Sigmoid colon (tissue), 7 donors: ENCODE measurements around the gene GUK1. TPM values are rescaled to one million over a fixed set of nuclear protein-coding genes. Genes with fewer than 3 reads are reported as not detected.

Experiments used
- DNase-seq: peaks from one replicate; pipeline ENCODE4 v3.0.0-alpha.2; 2019
- H3K27ac ChIP-seq, 4 donors: fragments of 200-600 bp; sonication (generic); one replicate each; pipeline ENCODE4 v1.5.1; 2016 to 2019; ENCODE audit warnings: mild to moderate bottlenecking in 1 of 4
- H3K27me3 ChIP-seq, 3 donors: fragments of 200-600 bp; sonication (generic); one replicate each; pipeline ENCODE4 v1.5.1; 2019; ENCODE audit warnings: mild to moderate bottlenecking in 1 of 3
- H3K36me3 ChIP-seq, 4 donors: fragments of 200-600 bp; sonication (generic); one replicate each; pipeline ENCODE4 v1.5.1; 2016 to 2019
- H3K4me1 ChIP-seq, 4 donors: fragments of 200-600 bp; sonication (generic); one replicate each; pipeline ENCODE4 v1.5.1; 2017 to 2019
- H3K4me3 ChIP-seq, 4 donors: fragments of 200-600 bp; sonication (generic); one replicate each; pipeline ENCODE4 v1.5.1; 2017 to 2019; ENCODE audit warnings: mild to moderate bottlenecking in 2 of 4, moderate library complexity in 1 of 4
- H3K9me3 ChIP-seq, 4 donors: fragments of 200-600 bp in 3 of 4; sonication (generic) in 3 of 4; one replicate each; pipeline versions ENCODE4 v1.5.1 to v1.6.1; 2013 to 2019
- EP300 ChIP-seq, 4 donors: sonication (generic); formaldehyde crosslinking; IDR thresholded peaks; one replicate each; pipeline ENCODE4 v1.6.1; 2017; ENCODE audit warnings: antibody characterized with exemption in 4 of 4
- POLR2A ChIP-seq, 2 donors: fragments of 450-650 bp; IDR thresholded peaks; one replicate each; pipeline ENCODE4 v1.6.1; 2016; ENCODE audit warnings: antibody characterized with exemption in 2 of 2, mild to moderate bottlenecking in 2 of 2, moderate library complexity in 2 of 2
- POLR2AphosphoS5 ChIP-seq, 4 donors: sonication (generic); formaldehyde crosslinking; IDR thresholded peaks; one replicate each; pipeline ENCODE4 v1.6.1; 2017; ENCODE audit warnings: antibody characterized with exemption in 4 of 4
- WGBS, 2 donors: extraction: QIAGEN DNeasy Blood & Tissue Kit; methylation state at CpG; one replicate each; pipeline ENCODE4 v1.1.7; 2013; 5-methylcytosine and 5-hydroxymethylcytosine counted together
- intact Hi-C: fragments of 100-400 bp; cut with DNase I; formaldehyde crosslinking; loops from one replicate; pipeline ENCODE4 v1.15.1; 2023
- polyA plus RNA-seq, 3 donors: library from polyadenylated mRNA; stranded (reverse); fragments of 200-250 nt; gene quantifications; one replicate each; pipeline ENCODE4 v1.2.3, GENCODE V29; 2013
- total RNA-seq, 4 donors: library from RNA; depleted of rRNA; stranded (reverse); fragments of >200 nt; gene quantifications; one replicate each; pipeline ENCODE4 v1.1.0, GENCODE V29; 2016
- TF ChIP-seq, protein P1 (sequence below), 4 experiments: fragments of 450-650 bp in 3 of 4; fragments of 200-600 bp in 1 of 4; IDR thresholded peaks; one replicate each; pipeline ENCODE4 v1.5.1; 2016 to 2019; ENCODE audit warnings: antibody characterized with exemption in 4 of 4, mild to moderate bottlenecking in 3 of 4, moderate library complexity in 2 of 4
- donor health status: healthy with polysubstance abuse.
- donor health status: Bipolar disorder and iron deficiency.
- donor health status: healthy.

Gene GUK1
- total and polyA plus RNA-seq, 7 donors, result 225 to 668 (median 366) TPM

DNA sequence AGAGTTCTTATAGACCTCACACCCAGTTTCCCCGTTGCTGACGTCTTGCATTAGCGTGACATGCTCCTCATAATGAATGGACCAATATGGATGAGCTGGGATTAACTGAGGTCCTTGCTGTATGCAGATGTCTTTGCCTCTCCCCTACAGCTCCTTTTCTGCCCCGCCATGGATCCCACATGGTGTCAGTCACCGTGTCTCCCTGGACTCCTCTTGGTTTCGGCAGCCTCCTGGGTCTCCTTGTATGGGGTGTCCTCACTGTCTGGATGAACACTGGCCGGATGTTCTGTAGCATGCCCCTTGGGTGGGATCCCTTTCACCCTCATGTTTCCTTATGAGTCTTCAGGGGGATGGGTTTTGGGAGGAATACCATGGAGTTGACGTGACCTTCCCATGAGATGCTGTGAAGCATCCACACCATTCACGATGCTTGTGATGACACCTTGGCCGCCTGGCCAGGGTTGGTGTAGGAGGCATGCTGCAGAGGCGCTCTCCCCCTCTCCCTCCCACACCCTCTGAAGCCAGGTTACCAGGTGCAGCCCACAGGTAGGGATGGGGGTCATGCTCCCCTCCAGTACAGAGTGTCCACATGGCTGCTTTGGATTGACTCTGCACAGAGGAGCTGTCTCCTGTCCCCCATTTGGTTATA lies 14.1 kb downstream of the GUK1 start:
- TF ChIP-seq, protein P1, sequence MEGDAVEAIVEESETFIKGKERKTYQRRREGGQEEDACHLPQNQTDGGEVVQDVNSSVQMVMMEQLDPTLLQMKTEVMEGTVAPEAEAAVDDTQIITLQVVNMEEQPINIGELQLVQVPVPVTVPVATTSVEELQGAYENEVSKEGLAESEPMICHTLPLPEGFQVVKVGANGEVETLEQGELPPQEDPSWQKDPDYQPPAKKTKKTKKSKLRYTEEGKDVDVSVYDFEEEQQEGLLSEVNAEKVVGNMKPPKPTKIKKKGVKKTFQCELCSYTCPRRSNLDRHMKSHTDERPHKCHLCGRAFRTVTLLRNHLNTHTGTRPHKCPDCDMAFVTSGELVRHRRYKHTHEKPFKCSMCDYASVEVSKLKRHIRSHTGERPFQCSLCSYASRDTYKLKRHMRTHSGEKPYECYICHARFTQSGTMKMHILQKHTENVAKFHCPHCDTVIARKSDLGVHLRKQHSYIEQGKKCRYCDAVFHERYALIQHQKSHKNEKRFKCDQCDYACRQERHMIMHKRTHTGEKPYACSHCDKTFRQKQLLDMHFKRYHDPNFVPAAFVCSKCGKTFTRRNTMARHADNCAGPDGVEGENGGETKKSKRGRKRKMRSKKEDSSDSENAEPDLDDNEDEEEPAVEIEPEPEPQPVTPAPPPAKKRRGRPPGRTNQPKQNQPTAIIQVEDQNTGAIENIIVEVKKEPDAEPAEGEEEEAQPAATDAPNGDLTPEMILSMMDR (IDR thresholded peaks at IDR 0.05), result no peak
- TF ChIP-seq POLR2AphosphoS5 (IDR thresholded peaks at IDR 0.05) (no peak), POLR2A (IDR thresholded peaks at IDR 0.05) (no peak), EP300 (IDR thresholded peaks at IDR 0.05) (no peak)
- peaks cover 0 to 40% (median 34%) of the 10 kb centered on the region in 4 donors for H3K4me1 ChIP-seq
- peaks cover 0 to 4% (median 0%) of the 10 kb centered on the region in 3 donors for H3K27me3 ChIP-seq
- no peaks in the 10 kb centered on the region for H3K36me3 ChIP-seq
- WGBS, 2 donors, result 93 to 95% methylated on average over 11 of the region's 11 CpGs
- no peak overlapping the region for H3K27ac ChIP-seq
- H3K4me3 ChIP-seq, result no peak overlapping the region
- H3K9me3 ChIP-seq, result no peaks in the 10 kb centered on the region
- peak; percentile 50 for DNase-seq
- intact Hi-C loops, result no loop called here

DNA sequence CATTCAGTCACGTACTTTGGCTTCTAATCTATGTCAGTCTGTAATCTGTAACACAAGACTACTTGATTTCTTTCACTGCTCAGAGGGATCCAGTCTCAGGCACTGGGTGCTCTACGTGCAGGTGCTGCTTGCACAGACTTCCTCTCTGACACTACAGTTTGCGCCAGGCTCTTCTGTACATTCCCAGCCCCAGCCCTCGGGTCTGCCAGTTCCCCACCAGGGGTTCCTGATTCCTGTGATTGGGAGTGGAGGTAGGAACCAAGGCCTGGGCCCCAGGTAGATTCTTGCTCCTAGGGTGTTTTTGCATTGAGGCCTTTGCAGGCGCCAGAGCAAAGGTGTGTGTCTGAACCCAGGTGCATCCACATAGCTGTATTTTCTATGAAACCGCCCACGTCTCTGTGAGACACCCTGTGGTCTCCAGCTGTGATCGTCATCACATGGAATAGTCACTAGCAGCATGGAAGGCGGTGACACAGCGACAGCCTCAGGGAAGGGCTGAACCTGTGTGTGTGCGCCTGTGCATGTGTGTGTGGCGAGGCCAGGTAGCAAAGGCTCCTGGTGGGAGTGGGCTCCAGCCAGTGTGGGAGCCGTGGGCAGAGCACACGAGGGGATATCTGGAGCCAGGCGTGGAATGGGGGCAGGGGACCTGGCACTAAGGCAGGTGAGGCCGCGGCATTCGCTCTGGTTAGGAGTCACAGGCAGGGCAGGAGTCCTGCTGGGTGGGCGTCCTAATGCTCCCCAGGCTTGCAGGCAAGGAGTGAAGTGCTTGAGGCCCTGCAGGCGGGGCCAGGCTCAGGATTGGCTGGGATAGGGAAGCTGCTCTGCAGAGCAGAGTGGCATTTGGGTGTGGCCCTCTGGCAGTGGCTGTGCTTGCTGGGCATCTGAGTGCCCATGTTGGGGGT lies 14.8 kb downstream of the GUK1 start:
- 75 to 79% methylated on average over 20 of the region's 20 CpGs for WGBS, 2 donors
- H3K9me3 ChIP-seq, result no peaks in the 10 kb centered on the region
- H3K27me3 ChIP-seq, result peaks cover 0 to 4% (median 0%) of the 10 kb centered on the region in 3 donors
- H3K36me3 ChIP-seq, result no peaks in the 10 kb centered on the region
- no peak overlapping the region for H3K27ac ChIP-seq
- intact Hi-C loops, result loop anchor here (1.0 kb wide), 1 partner anchor 9 kb away; no protein-coding TSS in a partner anchor
- peak; percentile 56 for DNase-seq
- H3K4me3 ChIP-seq, result no peak overlapping the region
- TF ChIP-seq, protein P1 (IDR thresholded peaks at IDR 0.05), result no peak
- TF ChIP-seq POLR2AphosphoS5 (IDR thresholded peaks at IDR 0.05), result no peak
- TF ChIP-seq POLR2A (IDR thresholded peaks at IDR 0.05), result no peak
- no peak for TF ChIP-seq EP300 (IDR thresholded peaks at IDR 0.05)
- H3K4me1 ChIP-seq, result peaks cover 0 to 32% (median 26%) of the 10 kb centered on the region in 4 donors

DNA sequence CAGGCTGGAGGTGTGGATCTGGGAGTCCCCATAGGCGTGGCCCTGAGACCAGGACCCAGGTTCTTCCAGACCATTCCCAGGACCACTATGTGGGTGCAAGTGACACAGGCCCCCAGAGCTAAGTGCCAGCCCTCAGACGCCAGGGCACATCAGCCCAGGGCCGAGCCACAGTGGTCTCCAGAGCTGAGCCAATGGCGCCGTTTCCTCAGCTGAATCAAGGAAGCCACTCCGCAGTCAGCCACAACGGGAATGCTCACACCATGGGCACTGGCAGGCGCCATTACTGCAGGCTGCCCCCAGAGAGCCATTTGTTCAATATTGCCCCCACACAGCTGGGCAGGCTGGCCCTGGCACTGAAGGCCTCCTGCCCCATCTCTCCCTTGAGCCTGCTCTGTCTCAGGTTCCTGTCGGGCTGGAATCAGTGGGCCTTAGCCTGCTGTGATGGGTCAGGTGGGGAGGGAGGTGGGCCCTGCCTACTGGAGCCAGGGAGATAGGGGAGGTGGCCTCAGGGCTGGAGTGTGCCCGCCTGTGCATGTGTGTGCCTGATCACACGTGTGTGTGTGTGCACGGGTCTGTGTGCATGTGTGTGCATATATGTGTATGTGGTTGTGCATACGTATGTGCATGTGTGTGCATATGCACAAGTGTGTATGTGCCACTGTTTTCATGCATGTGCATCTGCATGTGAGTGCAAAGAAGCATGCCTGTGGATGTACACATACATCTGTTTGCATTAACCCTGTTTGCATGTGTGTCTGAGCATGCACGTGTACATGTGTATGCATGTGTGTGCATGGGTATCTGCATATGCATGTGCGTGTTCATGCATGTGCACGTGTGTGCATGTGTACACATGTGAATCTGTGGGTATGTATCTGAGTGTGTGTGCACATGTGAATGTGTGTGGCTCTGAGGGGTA lies 15.8 kb downstream of the GUK1 start:
- Histone ChIP-seq H3K27me3 (peaks cover 0 to 4% (median 0%) of the 10 kb centered on the region in 3 donors), H3K4me1 (peaks cover 0 to 23% (median 17%) of the 10 kb centered on the region in 4 donors), H3K36me3 (no peaks in the 10 kb centered on the region), H3K27ac (no peak overlapping the region), H3K4me3 (no peak overlapping the region), H3K9me3 (no peaks in the 10 kb centered on the region)
- intact Hi-C loops, result loop anchor here (1.0 kb wide), 1 partner anchor 8 kb away; no protein-coding TSS in a partner anchor
- peak; percentile 59 for DNase-seq
- WGBS, 2 donors, result 87% methylated on average over 16 of the region's 16 CpGs
- TF ChIP-seq POLR2AphosphoS5 (IDR thresholded peaks at IDR 0.05), result no peak
- TF ChIP-seq EP300 (IDR thresholded peaks at IDR 0.05), result no peak
- TF ChIP-seq, protein P1 (IDR thresholded peaks at IDR 0.05), result no peak
- no peak for TF ChIP-seq POLR2A (IDR thresholded peaks at IDR 0.05)

GRCh38 chr1:228156515-228156881 lies 16.4 kb downstream of the GUK1 start:
- no peak overlapping the region for H3K27ac ChIP-seq
- intact Hi-C loops, result no loop called here
- H3K27me3 ChIP-seq, result peaks cover 0 to 4% (median 0%) of the 10 kb centered on the region in 3 donors
- TF ChIP-seq, protein P1 (IDR thresholded peaks at IDR 0.05), result no peak
- TF ChIP-seq EP300 (IDR thresholded peaks at IDR 0.05) (no peak), POLR2AphosphoS5 (IDR thresholded peaks at IDR 0.05) (no peak), POLR2A (IDR thresholded peaks at IDR 0.05) (no peak)
- 47 to 76% methylated on average over 9 of the region's 9 CpGs for WGBS, 2 donors
- H3K36me3 ChIP-seq, result no peaks in the 10 kb centered on the region
- no peaks in the 10 kb centered on the region for H3K9me3 ChIP-seq
- no peak for DNase-seq
- H3K4me3 ChIP-seq, result no peak overlapping the region
- H3K4me1 ChIP-seq, result peaks cover 0 to 17% (median 11%) of the 10 kb centered on the region in 4 donors
